GM12892 (cell line): ENCODE measurements around the gene B3GALT5.

Experiments used
- POLR2A ChIP-seq: IDR thresholded peaks from 2 replicates; pipeline ENCODE4 v1.6.1; 2011; ENCODE audit warnings: low read depth, low read length, control low read depth
- POLR2AphosphoS5 ChIP-seq: IDR thresholded peaks from 2 replicates; pipeline ENCODE4 v1.6.1; 2011; ENCODE audit warnings: low read depth, low read length, control low read depth
- TAF1 ChIP-seq: IDR thresholded peaks from 2 replicates; pipeline ENCODE4 v1.6.1; 2011; ENCODE audit warnings: low read depth, mild to moderate bottlenecking, control low read depth, low read length, borderline replicate concordance

DNA sequence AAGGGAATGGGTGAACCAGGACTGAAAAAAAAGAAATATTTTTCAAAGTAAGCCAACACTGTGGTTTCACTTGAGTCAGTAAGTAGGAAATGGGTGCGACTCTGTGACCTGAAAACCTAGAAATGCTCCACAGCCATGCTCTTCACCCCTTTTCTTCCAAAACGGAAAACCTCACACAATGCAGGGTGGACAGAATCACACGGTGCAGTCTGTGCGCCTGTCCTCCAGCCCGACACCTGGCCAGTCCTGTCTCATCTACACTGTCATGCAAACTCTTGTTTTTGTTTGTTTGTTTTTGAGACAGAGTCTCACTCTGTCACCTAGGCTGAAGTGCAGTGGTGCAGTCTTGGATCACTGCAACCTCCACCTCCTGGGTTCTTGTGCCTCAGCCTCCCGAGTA, 53.3 kb downstream of the B3GALT5 start:
- TF ChIP-seq POLR2AphosphoS5 (no peak), POLR2A (no peak), TAF1 (no peak)
